Epithelial cell of esophagus (primary cell): Measurements from ENCODE around the gene UBAC1.
A peak's percentile ranks its signal among the peaks of the same experiment; 100 is the strongest.

Experiments
- DNase-seq: peaks from one replicate; pipeline ENCODE4 v3.0.0; 2010; ENCODE audit warnings: low read depth
- H3K4me3 ChIP-seq: 2 replicates; pipeline ENCODE4 v1.5.1; 2011; ENCODE audit warnings: mild to moderate bottlenecking, low read length, control low read depth
- TF ChIP-seq, protein P1 (sequence below): IDR thresholded peaks from 2 replicates; pipeline ENCODE4 v1.5.1; 2011; ENCODE audit warnings: low read depth, mild to moderate bottlenecking, low read length, control low read depth, inconsistent platforms; ENCODE audit not compliant: insufficient read depth; ENCODE audit errors: missing control alignments

UBAC1 gene, protein sequence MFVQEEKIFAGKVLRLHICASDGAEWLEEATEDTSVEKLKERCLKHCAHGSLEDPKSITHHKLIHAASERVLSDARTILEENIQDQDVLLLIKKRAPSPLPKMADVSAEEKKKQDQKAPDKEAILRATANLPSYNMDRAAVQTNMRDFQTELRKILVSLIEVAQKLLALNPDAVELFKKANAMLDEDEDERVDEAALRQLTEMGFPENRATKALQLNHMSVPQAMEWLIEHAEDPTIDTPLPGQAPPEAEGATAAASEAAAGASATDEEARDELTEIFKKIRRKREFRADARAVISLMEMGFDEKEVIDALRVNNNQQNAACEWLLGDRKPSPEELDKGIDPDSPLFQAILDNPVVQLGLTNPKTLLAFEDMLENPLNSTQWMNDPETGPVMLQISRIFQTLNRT

DNA sequence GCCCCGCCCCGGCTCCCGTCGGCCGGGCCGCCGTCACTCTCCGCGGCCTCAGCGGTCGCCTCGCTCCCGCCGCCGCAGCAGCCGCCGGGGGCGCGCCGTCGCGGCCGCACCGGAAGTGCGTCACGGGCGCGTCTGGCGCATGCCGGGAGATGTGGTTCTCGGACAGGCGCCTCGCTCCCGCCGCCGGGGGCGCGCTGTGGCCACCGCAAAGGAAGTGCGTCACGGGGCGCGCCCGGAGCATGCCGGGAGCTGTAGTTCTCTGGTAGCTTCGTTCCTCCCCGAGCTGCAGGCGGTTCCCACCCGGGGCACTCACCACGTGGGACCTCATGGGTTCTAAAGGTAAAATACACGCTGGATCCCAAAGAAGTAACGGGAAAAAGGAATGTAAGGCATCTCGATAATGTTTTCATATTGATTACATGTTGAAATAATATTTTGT, at the start of gene UBAC1:
TSS of gene UBAC1 (minus strand) at position 97 of the 439 bp plus-strand sequence. CDS start 211 bp downstream, outside the sequence.
- TF ChIP-seq, protein P1, sequence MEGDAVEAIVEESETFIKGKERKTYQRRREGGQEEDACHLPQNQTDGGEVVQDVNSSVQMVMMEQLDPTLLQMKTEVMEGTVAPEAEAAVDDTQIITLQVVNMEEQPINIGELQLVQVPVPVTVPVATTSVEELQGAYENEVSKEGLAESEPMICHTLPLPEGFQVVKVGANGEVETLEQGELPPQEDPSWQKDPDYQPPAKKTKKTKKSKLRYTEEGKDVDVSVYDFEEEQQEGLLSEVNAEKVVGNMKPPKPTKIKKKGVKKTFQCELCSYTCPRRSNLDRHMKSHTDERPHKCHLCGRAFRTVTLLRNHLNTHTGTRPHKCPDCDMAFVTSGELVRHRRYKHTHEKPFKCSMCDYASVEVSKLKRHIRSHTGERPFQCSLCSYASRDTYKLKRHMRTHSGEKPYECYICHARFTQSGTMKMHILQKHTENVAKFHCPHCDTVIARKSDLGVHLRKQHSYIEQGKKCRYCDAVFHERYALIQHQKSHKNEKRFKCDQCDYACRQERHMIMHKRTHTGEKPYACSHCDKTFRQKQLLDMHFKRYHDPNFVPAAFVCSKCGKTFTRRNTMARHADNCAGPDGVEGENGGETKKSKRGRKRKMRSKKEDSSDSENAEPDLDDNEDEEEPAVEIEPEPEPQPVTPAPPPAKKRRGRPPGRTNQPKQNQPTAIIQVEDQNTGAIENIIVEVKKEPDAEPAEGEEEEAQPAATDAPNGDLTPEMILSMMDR, result peak; percentile 22
- peak; percentile 97 for DNase-seq

DNA sequence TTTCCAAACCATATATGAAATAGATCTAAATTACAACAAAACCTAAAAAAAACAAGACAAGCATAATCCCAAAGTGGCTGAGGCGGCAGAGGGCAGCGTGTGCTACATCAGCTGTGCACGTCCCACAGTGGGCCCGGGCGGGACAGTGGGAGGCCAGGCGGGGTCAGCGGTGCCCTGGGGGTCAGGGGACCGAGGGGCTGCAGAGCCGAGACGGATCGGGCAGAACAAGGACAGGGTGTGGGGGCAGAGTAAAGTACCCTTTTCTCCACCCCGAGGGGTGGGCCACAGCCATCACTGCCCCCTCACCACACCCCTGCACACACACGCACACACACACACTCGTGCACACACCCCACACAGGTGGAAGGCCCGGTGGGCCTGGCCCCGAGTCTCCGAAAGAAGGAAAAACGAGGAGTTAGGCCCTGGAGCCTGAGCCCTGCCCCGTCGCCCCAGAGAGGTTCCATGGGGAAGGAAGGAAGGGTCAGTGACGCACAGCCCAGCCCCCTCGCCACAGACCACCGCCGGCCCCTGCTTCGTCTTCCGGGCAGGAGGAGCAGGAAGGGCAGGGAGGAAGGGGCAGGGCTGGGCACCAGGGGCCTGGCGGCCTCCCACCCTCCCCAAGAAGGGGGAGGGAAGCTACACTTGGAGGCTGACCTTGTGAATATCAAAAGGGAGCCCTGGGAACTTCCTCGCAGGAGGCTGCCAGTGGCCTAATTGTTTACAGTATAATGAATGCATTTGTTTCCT, 49.6 kb upstream of the UBAC1 start:
- TF ChIP-seq, protein P1, result no peak

More for the DNA sequence above, at the start of gene UBAC1:
- H3K4me3 ChIP-seq, result peak within 1 kb of the TSS; percentile 83

DNA sequence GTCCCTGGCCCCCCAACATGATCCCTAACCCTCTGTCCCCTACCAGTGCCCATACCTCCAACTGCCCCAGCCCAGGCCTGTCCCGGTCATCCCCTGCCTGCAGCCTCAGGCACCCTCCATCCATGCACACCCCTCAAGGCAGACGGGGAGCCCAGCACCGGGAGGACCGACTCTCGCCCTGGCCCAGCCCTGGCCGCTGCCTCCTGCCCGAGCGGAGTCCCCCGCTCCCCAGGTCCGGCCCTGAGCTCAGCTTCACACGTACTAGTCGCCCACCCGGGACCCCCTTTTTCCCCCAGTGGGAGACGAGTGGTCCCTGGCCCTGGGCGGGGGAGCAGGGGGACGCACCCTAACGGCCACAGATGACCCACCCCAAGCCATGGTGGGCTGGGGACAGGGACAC, 49.0 kb upstream of the UBAC1 start:
- H3K4me3 ChIP-seq, result no peak overlapping the region
- DNase-seq, result no peak
- TF ChIP-seq, protein P1, result no peak

More for the DNA sequence above, 49.6 kb upstream of the UBAC1 start:
- DNase-seq, result no peak
- no peak overlapping the region for H3K4me3 ChIP-seq

DNA sequence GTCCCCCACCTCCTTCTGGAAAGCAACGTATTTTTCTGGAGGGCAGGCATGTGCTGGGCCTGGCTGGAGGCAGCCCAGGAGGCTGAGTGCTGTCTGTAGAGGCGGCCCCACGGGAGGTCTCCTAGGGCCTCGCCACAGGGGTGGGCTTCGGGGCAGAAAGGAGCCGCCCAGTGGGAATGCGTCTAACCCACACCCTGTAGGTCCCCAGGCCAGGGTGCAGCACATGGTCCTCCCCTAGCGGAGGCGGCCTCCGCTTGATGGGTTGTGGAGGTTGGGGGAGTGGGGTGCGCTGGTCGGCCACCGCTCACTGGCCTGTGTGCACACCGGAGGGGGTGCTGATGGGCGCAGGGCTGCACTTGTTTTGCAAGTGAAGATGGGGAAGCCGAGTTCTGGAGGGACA, 48.3 kb upstream of the UBAC1 start:
- TF ChIP-seq, protein P1, result no peak
- no peak for DNase-seq
- no peak overlapping the region for H3K4me3 ChIP-seq

DNA sequence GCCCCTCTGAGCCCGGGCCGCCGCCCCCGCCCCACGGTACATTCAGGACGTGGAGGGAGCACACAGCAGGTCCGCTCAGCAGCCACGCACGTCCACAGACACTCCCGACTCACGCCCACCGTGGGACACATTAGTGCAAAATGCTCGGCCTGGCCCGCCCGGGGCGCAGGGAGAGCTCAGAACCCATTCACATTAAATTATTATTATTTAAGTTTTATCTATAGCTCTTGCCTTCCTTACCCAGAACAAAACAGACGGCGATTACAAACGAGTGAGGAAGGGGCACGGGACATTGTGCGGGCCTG, 47.5 kb upstream of the UBAC1 start:
- TF ChIP-seq, protein P1, result no peak
- H3K4me3 ChIP-seq, result no peak overlapping the region

DNA sequence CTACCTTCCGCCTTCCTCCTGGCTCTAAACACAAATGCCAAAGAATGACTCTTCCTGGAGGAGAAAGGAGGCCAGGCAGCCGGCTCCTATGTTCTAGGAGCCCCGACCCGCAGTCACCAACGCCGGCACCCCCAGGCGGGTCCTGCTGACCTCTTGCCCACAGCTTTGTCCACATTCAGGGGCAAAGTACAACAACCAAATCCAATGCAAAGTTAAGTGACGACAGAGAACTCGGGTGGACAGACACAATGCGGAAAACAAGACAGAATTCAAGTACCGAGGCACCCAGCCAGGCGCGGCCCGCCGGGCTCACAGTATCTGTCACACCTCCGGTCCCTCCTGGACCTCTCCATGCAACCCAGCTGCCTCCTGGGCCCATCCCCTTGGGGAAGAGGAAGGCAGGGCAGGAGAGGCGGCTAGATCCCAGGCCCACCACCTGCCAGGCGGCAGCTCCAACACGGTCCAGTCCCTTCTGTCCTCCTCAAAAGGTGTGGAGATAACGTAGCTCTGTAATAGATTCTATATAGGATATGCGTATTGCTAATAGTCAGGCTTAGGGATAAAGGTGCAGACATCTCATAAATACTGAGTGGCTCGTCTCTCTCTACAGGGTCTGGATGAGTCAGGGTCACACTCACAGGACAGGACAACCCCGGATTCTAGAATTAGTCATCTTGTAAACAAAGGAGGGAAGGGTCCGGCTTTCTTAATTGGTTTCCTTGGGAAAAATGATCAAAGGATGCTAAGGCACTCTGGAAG, 46.9 kb upstream of the UBAC1 start:
- TF ChIP-seq, protein P1, result no peak
- DNase-seq, result peak; percentile 52
- no peak overlapping the region for H3K4me3 ChIP-seq

More for the DNA sequence above, 47.5 kb upstream of the UBAC1 start:
- no peak for DNase-seq
